PC-3 (cell line): ENCODE data around the gene PRKACA. TPM values are rescaled to one million over a fixed set of nuclear protein-coding genes. Genes with fewer than 3 reads are reported as not detected.
A peak's percentile ranks its signal among the peaks of the same experiment; 100 is the strongest.

Source experiments
- ATAC-seq: fragments of 200-7000 bp; cut with Tn5 transposase; 2 replicates; pipeline ENCODE4 v1.9.1; 2020; ENCODE audit warnings: mild to moderate bottlenecking, moderate library complexity
- BruUV-seq: library from RNA; stranded (reverse); fragments of 400-500 nt; replicated peaks from 2 replicates; lab custom pipeline; 2021; lab: Mats Ljungman, UMichigan
- CTCF ChIA-PET: fragments of 300-600 bp; sonication (Branson Sonifier 250); formaldehyde crosslinking; loops from one replicate; lab custom pipeline; 2022; ENCODE audit warnings: antibody characterized with exemption; lab: Charles Lee
- POLR2A ChIA-PET: fragments of 300-600 bp; sonication (Branson Sonifier 250); formaldehyde crosslinking; loops from one replicate; lab custom pipeline; 2022; ENCODE audit warnings: antibody characterized with exemption; ENCODE audit not compliant: unreplicated experiment; lab: Charles Lee
- DNase-seq: peaks from one replicate; pipeline ENCODE4 v3.0.0-alpha.2; 2015
- H2AFZ ChIP-seq: fragments of 300-600 bp; sonication (generic); 2 replicates; pipeline ENCODE4 v1.6.0; 2016; ENCODE audit warnings: antibody characterized with exemption, low read length
- H3F3A ChIP-seq: fragments of 300-600 bp; sonication (generic); one replicate; pipeline ENCODE4 v1.6.0; 2017; ENCODE audit warnings: antibody characterized with exemption, low read length, control low read depth, mild to moderate bottlenecking; ENCODE audit not compliant: unreplicated experiment
- H3K27ac ChIP-seq: fragments of 300-600 bp; sonication (generic); 2 replicates; pipeline ENCODE4 v1.5.1; 2016; ENCODE audit warnings: mild to moderate bottlenecking, low read length
- H3K27me3 ChIP-seq: fragments of 300-600 bp; sonication (generic); 2 replicates; pipeline ENCODE4 v1.6.1; 2016; ENCODE audit warnings: low read length, mixed read lengths
- H3K36me3 ChIP-seq: fragments of 300-600 bp; sonication (generic); 2 replicates; pipeline ENCODE4 v1.6.1; 2016; ENCODE audit warnings: low read depth, mixed run types, low read length, mixed read lengths
- H3K4me1 ChIP-seq: fragments of 300-600 bp; sonication (generic); 2 replicates; pipeline ENCODE4 v1.5.1; 2016; ENCODE audit warnings: low read length; ENCODE audit not compliant: insufficient read depth
- H3K4me2 ChIP-seq: fragments of 300-600 bp; sonication (generic); 2 replicates; pipeline ENCODE4 v1.6.0; 2016; ENCODE audit warnings: low read length
- H3K4me3 ChIP-seq: fragments of 300-600 bp; sonication (generic); 2 replicates; pipeline ENCODE4 v1.5.1; 2016; ENCODE audit warnings: mild to moderate bottlenecking, low read length, mixed read lengths
- H3K79me2 ChIP-seq: fragments of 300-600 bp; sonication (generic); 2 replicates; pipeline ENCODE4 v1.6.1; 2017; ENCODE audit warnings: low read length, mixed read lengths
- H3K9ac ChIP-seq: fragments of 300-600 bp; sonication (generic); 2 replicates; pipeline ENCODE4 v1.6.0; 2016; ENCODE audit warnings: mild to moderate bottlenecking, low read length
- H3K9me2 ChIP-seq: fragments of 300-600 bp; sonication (generic); replicated peaks from 2 replicates; pipeline ENCODE4 v1.6.1; 2016; ENCODE audit warnings: mixed run types, low read length, mixed read lengths
- H3K9me3 ChIP-seq: fragments of 300-600 bp; sonication (generic); 2 replicates; pipeline ENCODE4 v1.6.1; 2016; ENCODE audit warnings: low read length, mixed read lengths
- H4K20me1 ChIP-seq: fragments of 300-600 bp; sonication (generic); 2 replicates; pipeline ENCODE4 v1.6.1; 2016; ENCODE audit warnings: low read length, mixed read lengths
- CTCF ChIP-seq: fragments of 300-600 bp; sonication (generic); conservative IDR thresholded peaks from 2 replicates; pipeline ENCODE4 v1.5.1; 2017; ENCODE audit warnings: antibody characterized with exemption, low read depth, mild to moderate bottlenecking, low read length
- EZH2 ChIP-seq: fragments of 300-600 bp; sonication (generic); IDR thresholded peaks from one replicate; pipeline ENCODE4 v1.6.1; 2017; ENCODE audit warnings: antibody characterized with exemption, mild to moderate bottlenecking, low read length; ENCODE audit not compliant: unreplicated experiment
- EZH2phosphoT487 ChIP-seq: fragments of 300-600 bp; sonication (generic); IDR thresholded peaks from 2 replicates; pipeline ENCODE4 v1.6.1; 2018; ENCODE audit warnings: mild to moderate bottlenecking, antibody characterized with exemption, low read length, borderline replicate concordance
- intact Hi-C: fragments of 100-400 bp; cut with micrococcal nuclease; formaldehyde crosslinking; loops from 2 replicates; pipeline ENCODE4 v1.9.0; 2023
- total RNA-seq: library from RNA; depleted of rRNA; stranded (reverse); fragments of >200 nt; gene quantifications from 2 replicates; pipeline ENCODE4 v1.2.3, GENCODE V29; 2014

The PRKACA gene
- total RNA-seq, 1 experiment from 2014 or later: 50.2 TPM

- H3K4me2 ChIP-seq: peak overlapping the region; percentile 90; the same call in 1 of the 2 replicates
- BruUV-seq: no TSS peak
- no peaks in the 10 kb centered on the region for H3K9me2 ChIP-seq
- no peak overlapping the region for H3K27ac ChIP-seq
- intact Hi-C loops: loop anchor here (5.0 to 10.0 kb wide), 3 partner anchors 69 to 336 kb away; partner anchors contain the start of genes ADGRE5, ADGRL1 and PTGER1
- no peaks in the 10 kb centered on the region for H3K9me3 ChIP-seq
- H3K9ac ChIP-seq: no peak overlapping the region; the same call in 1 of the 2 replicates
- no peaks in the 10 kb centered on the region for H4K20me1 ChIP-seq
- DNase-seq (no peak), ATAC-seq (no peak)
- CTCF ChIA-PET: no interaction called here
- H2AFZ ChIP-seq: no peak overlapping the region
- no peaks in the 10 kb centered on the region for H3F3A ChIP-seq
- H3K27me3 ChIP-seq: no peaks in the 10 kb centered on the region
- peaks cover 2% of the 10 kb centered on the region; the same call in 1 of the 2 replicates for H3K36me3 ChIP-seq
- no peak overlapping the region for H3K4me3 ChIP-seq
- POLR2A ChIA-PET: no interaction called here
- peaks cover 34% of the 10 kb centered on the region for H3K79me2 ChIP-seq
- peaks cover 20% of the 10 kb centered on the region for H3K4me1 ChIP-seq
- TF ChIP-seq EZH2phosphoT487 (no peak), EZH2 (no peak), CTCF (no peak)
Observed at GRCh38 chr19:14138576-14139265, 21.2 kb upstream of the PRKACA start.

- Histone ChIP-seq H3K36me3 (peaks cover 8% of the 10 kb centered on the region; the same call in 1 of the 2 replicates), H2AFZ (peak within 1 kb of the TSS; percentile 84), H3K4me2 (peak within 1 kb of the TSS; percentile 90), H3K27ac (peak within 1 kb of the TSS; percentile 81), H3K4me3 (peak within 1 kb of the TSS; percentile 83), H3K79me2 (peaks cover 45% of the 10 kb centered on the region), H4K20me1 (no peaks in the 10 kb centered on the region), H3K27me3 (no peaks in the 10 kb centered on the region), H3K4me1 (peaks cover 20% of the 10 kb centered on the region), H3K9me2 (no peaks in the 10 kb centered on the region), H3K9ac (peak within 1 kb of the TSS; percentile 87), H3K9me3 (no peaks in the 10 kb centered on the region), H3F3A (no peaks in the 10 kb centered on the region)
- ChIA-PET POLR2A (interaction anchor here (0.5 to 1.0 kb wide), 8 partner anchors 19 to 1544 kb away, joined by 3 to 8 read pairs (median 4); partner anchors contain the start of gene PRKACA), CTCF (interaction anchor here (0.5 to 1.7 kb wide), 29 partner anchors 9 to 550 kb away, joined by 3 to 32 read pairs (median 4); partner anchors contain the start of genes ADGRE5, IL27RA, MISP3 and PRKACA)
- intact Hi-C loops: loop anchor here (1.0 to 10.0 kb wide), 7 partner anchors 56 to 338 kb away; partner anchors contain the start of genes ADGRE5, ADGRL1 and PTGER1
- peak; percentile 89 for ATAC-seq
- peak; percentile 100 for DNase-seq
- TF ChIP-seq CTCF: peak; percentile 82
- TF ChIP-seq EZH2phosphoT487: no peak
- no peak for TF ChIP-seq EZH2
- BruUV-seq: no TSS peak
Observed at GRCh38 chr19:14136509-14137281, 19.1 kb upstream of the PRKACA start, which contains the start of gene ASF1B. ASF1B (minus strand) TSS chr19:14136589; CDS start chr19:14136456, 133 bp downstream.
